CD4-positive, alpha-beta memory T cell (primary cell): ENCODE data around the gene DYTN. TPM values are rescaled to one million over a fixed set of nuclear protein-coding genes. Genes with fewer than 3 reads are reported as not detected.

ENCODE experiments used
- CTCF ChIA-PET: fragments of 350-600 bp; sonication (Branson Sonifier 250); formaldehyde crosslinking; loops from one replicate; lab custom pipeline; 2021; ENCODE audit warnings: inconsistent platforms; ENCODE audit not compliant: partially characterized antibody; lab: Charles Lee
- POLR2A ChIA-PET: fragments of 350-600 bp; sonication (Branson Sonifier 250); formaldehyde crosslinking; loops from one replicate; lab custom pipeline; 2021; ENCODE audit not compliant: partially characterized antibody; lab: Charles Lee
- DNase-seq, 5 donors: peaks; one replicate each; pipeline versions ENCODE4 v3.0.0 to v3.0.0-alpha.2; 2020 to 2022; ENCODE audit warnings: mixed read lengths in 1 of 5
- H3K27ac ChIP-seq: one replicate; pipeline ENCODE4 v1.7.0; 2013; ENCODE audit warnings: low read depth, low read length
- H3K27me3 ChIP-seq: 2 replicates; pipeline ENCODE4 v1.7.0; 2013; ENCODE audit warnings: mild to moderate bottlenecking, low read length, moderate library complexity; ENCODE audit not compliant: insufficient read depth
- H3K36me3 ChIP-seq: 2 replicates; pipeline ENCODE4 v1.7.0; 2013; ENCODE audit warnings: mild to moderate bottlenecking, low read length, moderate library complexity; ENCODE audit not compliant: insufficient read depth
- H3K4me1 ChIP-seq: 2 replicates; pipeline ENCODE4 v1.7.0; 2013; ENCODE audit warnings: mild to moderate bottlenecking, low read length, moderate library complexity; ENCODE audit not compliant: insufficient read depth
- H3K4me3 ChIP-seq, 2 donors: one replicate each; pipeline ENCODE4 v1.7.0; 2013; ENCODE audit warnings: low read length in 2 of 2, mild to moderate bottlenecking in 1 of 2
- H3K9me3 ChIP-seq, 2 donors: one replicate each; pipeline ENCODE4 v1.7.0; 2013; ENCODE audit warnings: low read length in 2 of 2, control low read depth in 1 of 2; ENCODE audit not compliant: control insufficient read depth in 1 of 2
- H3K27ac Mint-ChIP-seq, 7 donors: one replicate each; pipeline ENCODE4 v1.8.0; 2020 to 2021; ENCODE audit warnings: mixed read lengths in 7 of 7, mild to moderate bottlenecking in 6 of 7, inconsistent platforms in 3 of 7, moderate library complexity in 3 of 7
- H3K27me3 Mint-ChIP-seq, 2 donors: one replicate each; pipeline ENCODE4 v1.8.0; 2020 to 2021; ENCODE audit warnings: mixed read lengths in 2 of 2
- H3K36me3 Mint-ChIP-seq, 2 donors: one replicate each; pipeline ENCODE4 v1.8.0; 2020 to 2021; ENCODE audit warnings: mixed read lengths in 2 of 2, inconsistent platforms in 1 of 2, mild to moderate bottlenecking in 1 of 2
- H3K4me1 Mint-ChIP-seq, 4 donors: one replicate each; pipeline ENCODE4 v1.8.0; 2020 to 2021; ENCODE audit warnings: mixed read lengths in 4 of 4, mild to moderate bottlenecking in 1 of 4
- H3K4me3 Mint-ChIP-seq, 8 donors: one replicate each; pipeline ENCODE4 v1.8.0; 2020 to 2021; ENCODE audit warnings: mixed read lengths in 8 of 8, mild to moderate bottlenecking in 7 of 8, moderate library complexity in 6 of 8, inconsistent platforms in 3 of 8
- H3K9me3 Mint-ChIP-seq, 8 donors: one replicate each; pipeline ENCODE4 v1.8.0; 2020 to 2021; ENCODE audit warnings: mixed read lengths in 8 of 8, mild to moderate bottlenecking in 5 of 8, inconsistent platforms in 3 of 8, moderate library complexity in 1 of 8
- intact Hi-C: fragments of 100-400 bp; cut with micrococcal nuclease; formaldehyde crosslinking; loops from one replicate; pipeline ENCODE4 v1.15.1; 2023
- polyA plus RNA-seq, 2 donors: library from polyadenylated mRNA; unstranded; fragments of 300-500 nt; fragmentation: Illumina TruSeq; gene quantifications; one replicate each; pipeline ENCODE4 v1.2.3, GENCODE V29; 2021
- total RNA-seq, 2 experiments: library from RNA; stranded (reverse); gene quantifications; one replicate each; pipeline ENCODE4 v1.2.3, GENCODE V29; 2021

The DYTN gene
- total and polyA plus RNA-seq, 4 experiments from 2014 or later = not detected

DNA sequence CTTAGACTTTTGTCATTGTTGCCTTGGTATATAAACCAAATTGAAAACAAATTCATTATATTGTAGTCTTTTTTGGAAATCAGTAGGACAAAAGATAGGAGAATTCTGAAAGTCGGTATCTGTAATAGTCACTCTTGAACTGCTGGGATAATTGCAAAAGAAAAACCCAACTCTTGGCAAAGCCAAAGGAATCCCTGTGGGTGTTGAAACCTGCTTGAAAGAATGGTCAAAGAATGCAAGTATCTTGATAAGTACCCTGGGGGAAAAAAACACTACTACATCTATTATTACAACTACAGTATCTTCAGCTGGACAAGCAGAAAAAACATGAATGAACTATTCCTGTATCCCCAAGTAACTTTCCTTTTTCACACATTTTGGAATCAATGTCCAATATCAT lies 83.2 kb downstream of the DYTN start:
- intact Hi-C loops = no loop called here
- H3K27ac Mint-ChIP-seq = no peak overlapping the region
- no peak overlapping the region for H3K4me3 ChIP-seq
- H3K36me3 ChIP-seq = no peaks in the 10 kb centered on the region
- no peak for DNase-seq
- peaks cover 2 to 5% of the 10 kb centered on the region in 2 donors for H3K27me3 Mint-ChIP-seq
- no peaks in the 10 kb centered on the region for H3K4me1 Mint-ChIP-seq
- H3K36me3 Mint-ChIP-seq = no peaks in the 10 kb centered on the region
- no peaks in the 10 kb centered on the region for H3K4me1 ChIP-seq
- H3K4me3 Mint-ChIP-seq = no peak overlapping the region
- POLR2A ChIA-PET = no interaction called here
- H3K9me3 Mint-ChIP-seq = peaks cover 0 to 2% (median 0%) of the 10 kb centered on the region in 8 donors
- CTCF ChIA-PET = no interaction called here
- H3K9me3 ChIP-seq = no peaks in the 10 kb centered on the region
- peaks cover 5% of the 10 kb centered on the region for H3K27me3 ChIP-seq
- H3K27ac ChIP-seq = no peak overlapping the region

- Histone ChIP-seq H3K27me3 (no peaks in the 10 kb centered on the region), H3K27ac (no peak overlapping the region), H3K36me3 (no peaks in the 10 kb centered on the region), H3K4me3 (no peak overlapping the region), H3K9me3 (no peaks in the 10 kb centered on the region), H3K4me1 (no peaks in the 10 kb centered on the region)
- intact Hi-C loops = no loop called here
- no peak for DNase-seq
- Mint-ChIP-seq H3K9me3 (peaks cover 0 to 2% (median 0%) of the 10 kb centered on the region in 8 donors), H3K27ac (no peak overlapping the region), H3K27me3 (peaks cover 10 to 14% of the 10 kb centered on the region in 2 donors), H3K4me3 (no peak overlapping the region), H3K4me1 (no peaks in the 10 kb centered on the region), H3K36me3 (no peaks in the 10 kb centered on the region)
- CTCF ChIA-PET = no interaction called here
- POLR2A ChIA-PET = no interaction called here
These were observed 86.9 kb downstream of the DYTN start for GRCh38 chr2:206631340-206631739.

GRCh38 chr2:206627632-206628031 lies 90.6 kb downstream of the DYTN start:
- ChIA-PET CTCF (no interaction called here), POLR2A (no interaction called here)
- no peak overlapping the region for H3K4me3 ChIP-seq
- H3K27me3 ChIP-seq = no peaks in the 10 kb centered on the region
- no peak overlapping the region for H3K27ac Mint-ChIP-seq
- no peaks in the 10 kb centered on the region for H3K36me3 Mint-ChIP-seq
- H3K4me1 Mint-ChIP-seq = no peaks in the 10 kb centered on the region
- DNase-seq = no peak
- intact Hi-C loops = no loop called here
- H3K27me3 Mint-ChIP-seq = peaks cover 5 to 17% of the 10 kb centered on the region in 2 donors
- no peak overlapping the region for H3K4me3 Mint-ChIP-seq
- peaks cover 0 to 2% (median 0%) of the 10 kb centered on the region in 8 donors for H3K9me3 Mint-ChIP-seq
- H3K4me1 ChIP-seq = no peaks in the 10 kb centered on the region
- no peak overlapping the region for H3K27ac ChIP-seq
- no peaks in the 10 kb centered on the region for H3K36me3 ChIP-seq
- no peaks in the 10 kb centered on the region for H3K9me3 ChIP-seq

DNA sequence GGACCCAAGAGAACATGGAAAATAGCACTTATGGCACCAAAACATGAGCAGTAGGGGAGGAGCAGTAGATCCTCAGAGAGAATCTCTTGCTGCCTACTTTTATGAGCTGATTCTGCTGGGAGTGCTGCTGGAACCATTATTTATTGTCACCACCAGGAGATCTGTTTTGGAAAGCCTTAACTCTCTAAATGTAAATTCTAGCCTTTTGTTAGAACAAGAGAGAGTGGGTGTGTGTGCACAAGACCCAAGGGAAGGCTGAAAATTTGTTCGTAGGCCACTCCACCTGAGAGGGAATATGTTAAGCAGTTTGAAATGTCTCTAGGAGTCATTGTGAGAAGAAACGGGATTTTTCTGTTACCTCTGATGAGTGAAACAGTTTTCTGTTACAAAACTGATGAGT lies 92.1 kb downstream of the DYTN start:
- no peaks in the 10 kb centered on the region for H3K36me3 Mint-ChIP-seq
- CTCF ChIA-PET = no interaction called here

GRCh38 chr2:206619011-206619410 lies 99.2 kb downstream of the DYTN start:
- Histone ChIP-seq H3K36me3 (no peaks in the 10 kb centered on the region), H3K9me3 (no peaks in the 10 kb centered on the region), H3K4me3 (no peak overlapping the region), H3K27me3 (no peaks in the 10 kb centered on the region), H3K4me1 (no peaks in the 10 kb centered on the region), H3K27ac (no peak overlapping the region)
- H3K27ac Mint-ChIP-seq = no peak overlapping the region
- H3K4me1 Mint-ChIP-seq = no peaks in the 10 kb centered on the region
- intact Hi-C loops = no loop called here
- H3K9me3 Mint-ChIP-seq = no peaks in the 10 kb centered on the region
- H3K27me3 Mint-ChIP-seq = peaks cover 2% of the 10 kb centered on the region in 2 donors
- H3K4me3 Mint-ChIP-seq = no peak overlapping the region
- no peaks in the 10 kb centered on the region for H3K36me3 Mint-ChIP-seq
- POLR2A ChIA-PET = no interaction called here
- CTCF ChIA-PET = no interaction called here
- DNase-seq = no peak

More for the DNA sequence above, 92.1 kb downstream of the DYTN start:
- intact Hi-C loops = no loop called here
- no peak overlapping the region for H3K27ac ChIP-seq
- no peaks in the 10 kb centered on the region for H3K4me1 ChIP-seq
- Mint-ChIP-seq H3K4me3 (no peak overlapping the region), H3K27me3 (peaks cover 5 to 17% of the 10 kb centered on the region in 2 donors), H3K9me3 (peaks cover 0 to 2% (median 0%) of the 10 kb centered on the region in 8 donors), H3K4me1 (no peaks in the 10 kb centered on the region), H3K27ac (no peak overlapping the region)
- DNase-seq = no peak
- H3K4me3 ChIP-seq = no peak overlapping the region
- H3K9me3 ChIP-seq = no peaks in the 10 kb centered on the region
- no peaks in the 10 kb centered on the region for H3K36me3 ChIP-seq
- POLR2A ChIA-PET = no interaction called here
- no peaks in the 10 kb centered on the region for H3K27me3 ChIP-seq

DNA sequence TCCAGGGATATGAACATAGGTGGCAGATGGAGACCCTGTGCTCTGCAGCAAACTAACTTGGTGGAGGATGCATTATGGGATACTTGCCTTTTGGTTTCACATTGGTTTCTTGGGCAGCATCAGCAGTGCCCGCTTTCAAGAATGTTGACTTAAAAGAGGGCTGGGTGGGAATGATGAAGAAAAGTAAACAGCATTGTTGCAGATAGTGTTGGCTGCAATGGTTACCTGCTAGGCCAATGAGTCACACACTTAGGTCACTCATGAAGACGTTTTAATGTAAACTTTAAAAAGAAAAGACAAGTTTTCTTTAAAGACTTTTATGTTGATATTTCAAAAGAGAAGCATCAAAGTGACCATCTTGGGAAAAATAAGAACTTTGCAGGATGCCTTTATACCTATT lies 102.0 kb downstream of the DYTN start:
- Mint-ChIP-seq H3K4me3 (no peak overlapping the region), H3K27me3 (peaks cover 2% of the 10 kb centered on the region in 2 donors), H3K4me1 (no peaks in the 10 kb centered on the region), H3K27ac (no peak overlapping the region), H3K9me3 (no peaks in the 10 kb centered on the region), H3K36me3 (peaks cover 0 to 3% of the 10 kb centered on the region in 2 donors)
- no peak overlapping the region for H3K27ac ChIP-seq
- no peak overlapping the region for H3K4me3 ChIP-seq
- H3K27me3 ChIP-seq = no peaks in the 10 kb centered on the region
- POLR2A ChIA-PET = no interaction called here
- DNase-seq = no peak
- H3K4me1 ChIP-seq = no peaks in the 10 kb centered on the region
- no peaks in the 10 kb centered on the region for H3K9me3 ChIP-seq
- CTCF ChIA-PET = interaction anchor here (1.6 kb wide), 1 partner anchor 8 kb away, joined by 5 read pairs; no protein-coding TSS in a partner anchor
- intact Hi-C loops = no loop called here
- H3K36me3 ChIP-seq = no peaks in the 10 kb centered on the region

- H3K4me1 Mint-ChIP-seq = no peaks in the 10 kb centered on the region
- no peak overlapping the region for H3K27ac Mint-ChIP-seq
- no peaks in the 10 kb centered on the region for H3K9me3 Mint-ChIP-seq
- intact Hi-C loops = no loop called here
- DNase-seq = no peak
- peaks cover 2% of the 10 kb centered on the region in 2 donors for H3K27me3 Mint-ChIP-seq
- ChIA-PET CTCF (interaction anchor here (1.6 kb wide), 1 partner anchor 9 kb away, joined by 5 read pairs; no protein-coding TSS in a partner anchor), POLR2A (no interaction called here)
- H3K4me3 Mint-ChIP-seq = no peak overlapping the region
- Histone ChIP-seq H3K27ac (no peak overlapping the region), H3K27me3 (no peaks in the 10 kb centered on the region), H3K4me3 (no peak overlapping the region), H3K9me3 (no peaks in the 10 kb centered on the region), H3K36me3 (no peaks in the 10 kb centered on the region), H3K4me1 (no peaks in the 10 kb centered on the region)
- peaks cover 0 to 3% of the 10 kb centered on the region in 2 donors for H3K36me3 Mint-ChIP-seq
These were observed 102.6 kb downstream of the DYTN start for GRCh38 chr2:206615417-206616089.
